ENCODE data around the gene TRAF2. TPM values are rescaled to one million over a fixed set of nuclear protein-coding genes. Genes with fewer than 3 reads are reported as not detected.

Gene TRAF2
- total RNA-seq, 1 experiment from 2014 or later: 11.5 TPM

DNA sequence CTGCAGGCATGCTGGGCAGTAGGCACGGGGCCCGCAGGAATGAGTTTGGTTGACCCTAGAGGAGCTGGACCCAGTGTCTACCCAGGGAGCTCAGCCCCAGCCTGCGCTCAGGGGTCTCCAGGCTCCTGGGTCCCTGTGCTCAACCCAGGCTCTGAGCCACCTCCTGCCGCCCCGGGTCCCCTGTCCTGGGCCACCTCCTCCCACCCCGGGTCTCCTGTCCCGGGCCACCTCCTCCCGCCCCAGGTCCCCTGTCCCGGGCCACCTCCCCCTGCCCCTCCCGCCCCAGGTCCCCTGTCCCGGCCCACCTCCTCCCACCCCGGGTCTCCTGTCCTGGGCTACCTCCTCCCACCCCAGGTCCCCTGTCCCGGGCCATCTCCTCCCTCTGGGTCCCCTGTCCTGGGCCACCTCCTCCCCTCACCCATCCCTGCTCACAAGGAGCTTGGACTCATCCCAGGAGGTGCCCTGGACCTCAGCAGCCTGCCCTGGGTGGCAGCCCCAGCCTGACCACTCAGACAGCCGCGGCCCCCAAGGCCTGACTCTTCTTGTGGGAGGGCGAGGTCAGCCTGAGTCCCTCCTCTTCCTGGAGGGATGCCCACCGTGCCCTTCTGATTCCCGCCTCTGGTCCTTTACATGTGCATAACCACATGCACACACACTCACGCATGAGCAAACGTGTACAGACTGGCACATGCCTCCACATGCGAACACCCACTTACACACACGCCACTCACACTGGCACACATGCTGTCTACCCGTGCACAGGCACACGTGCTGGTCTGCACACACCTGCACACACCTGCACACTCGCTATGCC, 68.2 kb downstream of the TRAF2 start:
- no peak for ATAC-seq
- TF ChIP-seq EZH2 (IDR thresholded peaks at IDR 0.05; ENCODE audit: low read length, unreplicated experiment): no peak
- TF ChIP-seq EZH2phosphoT487 (IDR thresholded peaks at IDR 0.05; ENCODE audit: borderline replicate concordance, low read length): no peak
- TF ChIP-seq, protein P1, sequence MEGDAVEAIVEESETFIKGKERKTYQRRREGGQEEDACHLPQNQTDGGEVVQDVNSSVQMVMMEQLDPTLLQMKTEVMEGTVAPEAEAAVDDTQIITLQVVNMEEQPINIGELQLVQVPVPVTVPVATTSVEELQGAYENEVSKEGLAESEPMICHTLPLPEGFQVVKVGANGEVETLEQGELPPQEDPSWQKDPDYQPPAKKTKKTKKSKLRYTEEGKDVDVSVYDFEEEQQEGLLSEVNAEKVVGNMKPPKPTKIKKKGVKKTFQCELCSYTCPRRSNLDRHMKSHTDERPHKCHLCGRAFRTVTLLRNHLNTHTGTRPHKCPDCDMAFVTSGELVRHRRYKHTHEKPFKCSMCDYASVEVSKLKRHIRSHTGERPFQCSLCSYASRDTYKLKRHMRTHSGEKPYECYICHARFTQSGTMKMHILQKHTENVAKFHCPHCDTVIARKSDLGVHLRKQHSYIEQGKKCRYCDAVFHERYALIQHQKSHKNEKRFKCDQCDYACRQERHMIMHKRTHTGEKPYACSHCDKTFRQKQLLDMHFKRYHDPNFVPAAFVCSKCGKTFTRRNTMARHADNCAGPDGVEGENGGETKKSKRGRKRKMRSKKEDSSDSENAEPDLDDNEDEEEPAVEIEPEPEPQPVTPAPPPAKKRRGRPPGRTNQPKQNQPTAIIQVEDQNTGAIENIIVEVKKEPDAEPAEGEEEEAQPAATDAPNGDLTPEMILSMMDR (conservative IDR thresholded peaks at IDR 0.05; ENCODE audit: low read depth, low read length): no peak
- no peak overlapping the region for H2AFZ ChIP-seq (ENCODE audit: low read length)
- H3K9ac ChIP-seq (ENCODE audit: low read length): no peak overlapping the region
- H3K27me3 ChIP-seq (ENCODE audit: low read length): no peaks in the 10 kb centered on the region
- intact Hi-C loops (cut with micrococcal nuclease): no loop called here
- CTCF ChIA-PET: no interaction called here
- no peaks in the 10 kb centered on the region for H4K20me1 ChIP-seq (ENCODE audit: low read length)
- H3K9me2 ChIP-seq (replicated peaks; ENCODE audit: low read length): no peaks in the 10 kb centered on the region
- POLR2A ChIA-PET (ENCODE audit: unreplicated experiment): no interaction called here
- BruUV-seq (replicated peaks): no TSS peak
- no peaks in the 10 kb centered on the region for H3K79me2 ChIP-seq (ENCODE audit: low read length)
- no peak overlapping the region for H3K27ac ChIP-seq (ENCODE audit: low read length)
- DNase-seq: no peak
- no peaks in the 10 kb centered on the region for H3F3A ChIP-seq (ENCODE audit: low read length, unreplicated experiment)
- H3K9me3 ChIP-seq (ENCODE audit: low read length): no peaks in the 10 kb centered on the region
- H3K4me1 ChIP-seq (ENCODE audit: insufficient read depth, low read length): peaks cover 7% of the 10 kb centered on the region
- H3K4me3 ChIP-seq (ENCODE audit: low read length): no peak overlapping the region
- H3K36me3 ChIP-seq (ENCODE audit: low read depth, low read length): no peaks in the 10 kb centered on the region
- no peak overlapping the region for H3K4me2 ChIP-seq (ENCODE audit: low read length)

DNA sequence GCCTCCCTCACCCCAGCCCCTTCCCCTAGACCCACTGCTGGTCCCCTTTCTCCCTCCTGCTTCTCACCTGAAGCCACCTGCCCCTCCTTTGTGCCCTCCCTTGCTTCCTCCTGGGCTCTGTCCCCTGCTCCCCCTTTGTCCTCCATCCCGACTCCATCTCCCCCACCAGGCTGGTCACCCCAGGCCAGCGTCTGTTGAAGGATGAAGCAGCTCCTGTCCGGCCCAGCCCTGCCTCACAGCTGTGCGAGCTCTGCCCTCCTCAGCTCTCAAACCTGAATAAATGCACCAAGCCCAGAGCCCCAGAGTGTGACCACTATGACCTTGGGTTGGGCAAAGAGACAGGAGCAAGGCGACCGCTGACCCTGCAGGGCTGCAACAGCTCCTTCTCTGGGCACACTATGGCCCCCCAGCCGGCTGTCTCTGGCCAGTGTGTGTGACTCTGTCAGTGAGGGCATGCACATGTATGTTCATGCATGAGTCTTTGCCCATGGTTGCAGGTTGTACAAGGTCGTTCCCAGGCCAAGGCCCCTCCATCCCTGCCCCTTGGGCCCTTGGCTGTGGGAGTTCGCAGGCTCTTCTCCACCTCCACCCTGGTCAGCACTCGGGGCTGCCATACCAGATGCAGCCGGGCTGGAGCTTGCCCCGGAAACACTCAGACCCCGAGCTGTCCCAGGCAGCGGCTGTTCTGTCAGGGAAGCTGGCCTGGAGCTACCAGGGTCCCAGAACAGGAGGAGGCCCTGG, 69.1 kb downstream of the TRAF2 start:
- Histone ChIP-seq H3K4me3 (ENCODE audit: low read length) (no peak overlapping the region), H3K79me2 (ENCODE audit: low read length) (no peaks in the 10 kb centered on the region), H3K9me3 (ENCODE audit: low read length) (no peaks in the 10 kb centered on the region), H3K9ac (ENCODE audit: low read length) (no peak overlapping the region), H3K9me2 (replicated peaks; ENCODE audit: low read length) (no peaks in the 10 kb centered on the region), H3K36me3 (ENCODE audit: low read depth, low read length) (no peaks in the 10 kb centered on the region), H3K27me3 (ENCODE audit: low read length) (no peaks in the 10 kb centered on the region), H4K20me1 (ENCODE audit: low read length) (no peaks in the 10 kb centered on the region), H3K4me2 (ENCODE audit: low read length) (no peak overlapping the region), H3F3A (ENCODE audit: low read length, unreplicated experiment) (no peaks in the 10 kb centered on the region), H2AFZ (ENCODE audit: low read length) (no peak overlapping the region), H3K4me1 (ENCODE audit: insufficient read depth, low read length) (peaks cover 4% of the 10 kb centered on the region), H3K27ac (ENCODE audit: low read length) (no peak overlapping the region)
- TF ChIP-seq, protein P1 (conservative IDR thresholded peaks at IDR 0.05; ENCODE audit: low read depth, low read length): no peak
- TF ChIP-seq EZH2 (IDR thresholded peaks at IDR 0.05; ENCODE audit: low read length, unreplicated experiment) (no peak), EZH2phosphoT487 (IDR thresholded peaks at IDR 0.05; ENCODE audit: borderline replicate concordance, low read length) (no peak)
- DNase-seq: no peak
- no peak for ATAC-seq
- POLR2A ChIA-PET (ENCODE audit: unreplicated experiment): no interaction called here
- BruUV-seq (replicated peaks): no TSS peak
- CTCF ChIA-PET: no interaction called here
- intact Hi-C loops (cut with micrococcal nuclease): no loop called here

DNA sequence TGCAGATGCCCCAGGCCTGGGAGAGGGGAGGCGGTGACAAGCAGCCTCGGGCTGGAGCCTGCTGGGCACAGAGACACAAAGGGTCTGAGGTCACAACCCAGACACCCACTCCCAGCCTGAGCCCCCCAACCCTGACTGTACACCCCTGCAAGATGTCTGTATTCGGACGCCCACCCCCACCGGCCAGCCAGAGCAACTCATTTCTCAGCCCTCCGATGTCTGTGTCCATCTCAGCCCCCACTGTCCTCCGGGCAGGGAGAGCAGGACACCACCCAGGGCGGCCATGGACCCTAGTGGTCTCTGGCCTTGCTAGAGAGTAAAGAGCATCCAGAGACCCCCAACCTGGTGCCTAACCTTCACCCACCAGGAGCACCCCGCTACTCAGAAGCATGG, 69.6 kb downstream of the TRAF2 start:
- H3K9me2 ChIP-seq (replicated peaks; ENCODE audit: low read length): no peaks in the 10 kb centered on the region
- no peak for ATAC-seq
- no peaks in the 10 kb centered on the region for H3K79me2 ChIP-seq (ENCODE audit: low read length)
- no peak overlapping the region for H3K9ac ChIP-seq (ENCODE audit: low read length)
- no peaks in the 10 kb centered on the region for H3K4me1 ChIP-seq (ENCODE audit: insufficient read depth, low read length)
- intact Hi-C loops (cut with micrococcal nuclease): no loop called here
- no TSS peak for BruUV-seq (replicated peaks)
- POLR2A ChIA-PET (ENCODE audit: unreplicated experiment): no interaction called here
- CTCF ChIA-PET: no interaction called here
- H2AFZ ChIP-seq (ENCODE audit: low read length): no peak overlapping the region
- H3K9me3 ChIP-seq (ENCODE audit: low read length): no peaks in the 10 kb centered on the region
- no peak overlapping the region for H3K27ac ChIP-seq (ENCODE audit: low read length)
- DNase-seq: no peak
- H3K4me3 ChIP-seq (ENCODE audit: low read length): no peak overlapping the region
- no peaks in the 10 kb centered on the region for H3K36me3 ChIP-seq (ENCODE audit: low read depth, low read length)
- no peak overlapping the region for H3K4me2 ChIP-seq (ENCODE audit: low read length)
- TF ChIP-seq EZH2phosphoT487 (IDR thresholded peaks at IDR 0.05; ENCODE audit: borderline replicate concordance, low read length) (no peak), EZH2 (IDR thresholded peaks at IDR 0.05; ENCODE audit: low read length, unreplicated experiment) (no peak)
- TF ChIP-seq, protein P1 (conservative IDR thresholded peaks at IDR 0.05; ENCODE audit: low read depth, low read length): no peak
- no peaks in the 10 kb centered on the region for H3F3A ChIP-seq (ENCODE audit: low read length, unreplicated experiment)
- no peaks in the 10 kb centered on the region for H3K27me3 ChIP-seq (ENCODE audit: low read length)
- no peaks in the 10 kb centered on the region for H4K20me1 ChIP-seq (ENCODE audit: low read length)

All from PC-3 (cell line).